Hepatocyte (in vitro differentiated cells): ENCODE measurements around the gene HIGD1B. TPM values are rescaled to one million over a fixed set of nuclear protein-coding genes. Genes with fewer than 3 reads are reported as not detected.

ENCODE experiments used
- DNase-seq: peaks from one replicate; pipeline ENCODE4 v3.0.0-alpha.2; 2016; ENCODE audit warnings: low spot score
- H2AFZ ChIP-seq: fragments of 200-600 bp; sonication (generic); 2 replicates; pipeline ENCODE4 v1.6.0; 2016; ENCODE audit warnings: antibody characterized with exemption, mild to moderate bottlenecking
- H3K27ac ChIP-seq: fragments of 200-600 bp; sonication (generic); 2 replicates; pipeline ENCODE4 v1.5.1; 2016; ENCODE audit warnings: mild to moderate bottlenecking
- H3K27me3 ChIP-seq: fragments of 200-600 bp; sonication (generic); 2 replicates; pipeline ENCODE4 v1.6.1; 2016
- H3K36me3 ChIP-seq: fragments of 200-600 bp; sonication (generic); replicated peaks from 2 replicates; pipeline ENCODE4 v1.5.1; 2016; ENCODE audit warnings: low read depth; ENCODE audit not compliant: insufficient read depth
- H3K4me1 ChIP-seq: fragments of 200-600 bp; sonication (generic); 2 replicates; pipeline ENCODE4 v1.5.1; 2016; ENCODE audit warnings: mild to moderate bottlenecking, moderate library complexity; ENCODE audit not compliant: insufficient read depth
- H3K4me2 ChIP-seq: fragments of 200-600 bp; sonication (generic); 2 replicates; pipeline ENCODE4 v1.6.0; 2016
- H3K4me3 ChIP-seq: fragments of 200-600 bp; sonication (generic); 2 replicates; pipeline ENCODE4 v1.5.1; 2016; ENCODE audit warnings: mild to moderate bottlenecking
- H3K79me2 ChIP-seq: fragments of 200-600 bp; sonication (generic); 2 replicates; pipeline ENCODE4 v1.6.0; 2017; ENCODE audit warnings: mild to moderate bottlenecking
- H3K9me2 ChIP-seq: fragments of 200-600 bp; sonication (generic); replicated peaks from 2 replicates; pipeline ENCODE4 v1.6.0; 2017; ENCODE audit warnings: mild to moderate bottlenecking; ENCODE audit not compliant: insufficient read depth
- H3K9me3 ChIP-seq: fragments of 200-600 bp; sonication (generic); 2 replicates; pipeline ENCODE4 v1.5.1; 2016; ENCODE audit warnings: low read depth, mild to moderate bottlenecking
- H4K20me1 ChIP-seq: fragments of 200-600 bp; sonication (generic); 2 replicates; pipeline ENCODE4 v1.6.0; 2016; ENCODE audit warnings: mild to moderate bottlenecking; ENCODE audit not compliant: insufficient read depth, poor library complexity, severe bottlenecking
- CTCF ChIP-seq: fragments of 200-600 bp; sonication (generic); IDR thresholded peaks from 2 replicates; pipeline ENCODE4 v1.5.1; 2016; ENCODE audit warnings: antibody characterized with exemption, mild to moderate bottlenecking; ENCODE audit not compliant: poor library complexity
- EZH2 ChIP-seq: fragments of 200-600 bp; sonication (generic); IDR thresholded peaks from 2 replicates; pipeline ENCODE4 v1.6.1; 2016; ENCODE audit warnings: antibody characterized with exemption, mild to moderate bottlenecking, borderline replicate concordance
- EZH2phosphoT487 ChIP-seq: fragments of 200-600 bp; sonication (generic); IDR thresholded peaks from one replicate; pipeline ENCODE4 v1.6.1; 2018; ENCODE audit warnings: antibody characterized with exemption, mild to moderate bottlenecking, low read depth, moderate library complexity; ENCODE audit not compliant: unreplicated experiment, severe bottlenecking
- WGBS: methylation state at CpG from one replicate; pipeline ENCODE4 v1.1.6; 2016; ENCODE audit warnings: low lambda C conversion rate; ENCODE audit errors: missing lambda C conversion rate; 5-methylcytosine and 5-hydroxymethylcytosine counted together
- polyA plus RNA-seq: library from polyadenylated mRNA; unstranded; fragments of >200 nt; fragmentation: Nextera tagmentation; extraction: Ambion mirVana; gene quantifications from 2 replicates; pipeline ENCODE4 v1.2.1, GENCODE V29; 2016
- total RNA-seq: library from RNA; depleted of rRNA; stranded (reverse); fragments of >200 nt; gene quantifications from 2 replicates; pipeline ENCODE4 v1.2.3, GENCODE V29; 2014

The HIGD1B gene
- total and polyA plus RNA-seq, 2 experiments from 2014 or later = not detected

- Histone ChIP-seq H3K9me2 (no peaks in the 10 kb centered on the region), H2AFZ (peak overlapping the region; percentile 87), H4K20me1 (peaks cover 12% of the 10 kb centered on the region), H3K27me3 (peaks cover 12% of the 10 kb centered on the region), H3K36me3 (no peaks in the 10 kb centered on the region), H3K4me3 (peak overlapping the region; percentile 56), H3K4me2 (peak overlapping the region; percentile 95), H3K4me1 (peaks cover 6% of the 10 kb centered on the region), H3K27ac (peak overlapping the region; percentile 78), H3K9me3 (no peaks in the 10 kb centered on the region), H3K79me2 (peaks cover 52% of the 10 kb centered on the region)
- under 1% methylated on average over 21 of the region's 21 CpGs for WGBS
- TF ChIP-seq EZH2phosphoT487 (no peak), CTCF (no peak), EZH2 (no peak)
- DNase-seq = no peak
These were observed 18.7 kb upstream of the HIGD1B start for GRCh38 chr17:44828919-44829522.

- H3K4me1 ChIP-seq = peaks cover 6% of the 10 kb centered on the region
- peak within 1 kb of the TSS; percentile 95 for H3K4me2 ChIP-seq
- peak within 1 kb of the TSS; percentile 78 for H3K27ac ChIP-seq
- H3K9me2 ChIP-seq = no peaks in the 10 kb centered on the region
- peak; percentile 69 for DNase-seq
- H3K36me3 ChIP-seq = no peaks in the 10 kb centered on the region
- peak within 1 kb of the TSS; percentile 56 for H3K4me3 ChIP-seq
- peaks cover 12% of the 10 kb centered on the region for H4K20me1 ChIP-seq
- WGBS = 1% methylated on average over 60 of the region's 123 CpGs
- H3K27me3 ChIP-seq = peaks cover 12% of the 10 kb centered on the region
- H3K9me3 ChIP-seq = no peaks in the 10 kb centered on the region
- peak within 1 kb of the TSS; percentile 91 for H2AFZ ChIP-seq
- H3K79me2 ChIP-seq = peaks cover 45% of the 10 kb centered on the region
- no peak for TF ChIP-seq CTCF
- TF ChIP-seq EZH2 = no peak
- TF ChIP-seq EZH2phosphoT487 = no peak
These were observed 17.9 kb upstream of the HIGD1B start, which contains the start of gene GJC1 for GRCh38 chr17:44829523-44830358. GJC1 (minus strand) TSS chr17:44830287; CDS start chr17:44805817, 24,470 bp downstream.

GRCh38 chr17:44830359-44831288, 17.1 kb upstream of the HIGD1B start:
- H3K27ac ChIP-seq = peak overlapping the region; percentile 70
- H4K20me1 ChIP-seq = peaks cover 12% of the 10 kb centered on the region
- WGBS = 6% methylated on average over 30 of the region's 58 CpGs
- peak overlapping the region; percentile 91 for H2AFZ ChIP-seq
- no peaks in the 10 kb centered on the region for H3K36me3 ChIP-seq
- H3K4me2 ChIP-seq = peak overlapping the region; percentile 95
- peaks cover 6% of the 10 kb centered on the region for H3K4me1 ChIP-seq
- peak; percentile 44 for DNase-seq
- H3K27me3 ChIP-seq = peaks cover 12% of the 10 kb centered on the region
- peaks cover 36% of the 10 kb centered on the region for H3K79me2 ChIP-seq
- no peaks in the 10 kb centered on the region for H3K9me2 ChIP-seq
- peak overlapping the region; percentile 56 for H3K4me3 ChIP-seq
- TF ChIP-seq EZH2phosphoT487 (no peak), CTCF (no peak), EZH2 (no peak)
- no peaks in the 10 kb centered on the region for H3K9me3 ChIP-seq
